Right lobe of liver (tissue), 6 donors: ENCODE measurements around the gene TAB3. TPM values are rescaled to one million over a fixed set of nuclear protein-coding genes. Genes with fewer than 3 reads are reported as not detected.
A peak's percentile ranks its signal among the peaks of the same experiment; 100 is the strongest.

Source experiments
- ATAC-seq, 4 donors: fragments of 200-7000 bp; cut with Tn5 transposase; one replicate each; pipeline ENCODE4 v1.9.1; 2020; ENCODE audit warnings: mild to moderate bottlenecking in 4 of 4, moderate library complexity in 4 of 4
- DNase-seq, 3 donors: peaks; one replicate each; pipeline ENCODE4 v3.0.0-alpha.2; 2020
- H3K27ac ChIP-seq, 3 donors: fragments of 200-600 bp; one replicate each; pipeline ENCODE4 v1.8.0; 2022
- H3K27me3 ChIP-seq, 2 donors: fragments of 200-600 bp; one replicate each; pipeline ENCODE4 v1.8.0; 2022
- H3K36me3 ChIP-seq, 4 donors: fragments of 200-600 bp; sonication (generic) in 1 of 4; one replicate each; pipeline versions ENCODE4 v1.5.1 to v1.8.0; 2017 to 2022; ENCODE audit warnings: control low read depth in 1 of 4
- H3K4me1 ChIP-seq, 4 donors: fragments of 200-600 bp; sonication (generic) in 1 of 4; one replicate each; pipeline versions ENCODE4 v1.5.1 to v1.8.0; 2017 to 2022; ENCODE audit warnings: control low read depth in 1 of 4
- H3K4me3 ChIP-seq, 3 donors: fragments of 200-600 bp; one replicate each; pipeline ENCODE4 v1.8.0; 2022
- H3K9me3 ChIP-seq, 4 donors: fragments of 200-600 bp; sonication (generic) in 1 of 4; one replicate each; pipeline versions ENCODE4 v1.5.1 to v1.8.0; 2017 to 2022; ENCODE audit warnings: control low read depth in 1 of 4
- CTCF ChIP-seq, 4 donors: fragments of 200-600 bp in 3 of 4; fragments of 450-650 bp in 1 of 4; IDR thresholded peaks; one replicate each; pipeline versions ENCODE4 v1.5.1 to v1.8.0; 2016 to 2022; ENCODE audit warnings: antibody characterized with exemption in 4 of 4, mild to moderate bottlenecking in 2 of 4
- POLR2A ChIP-seq: fragments of 450-650 bp; IDR thresholded peaks from one replicate; pipeline ENCODE4 v1.6.1; 2017; ENCODE audit warnings: antibody characterized with exemption, mild to moderate bottlenecking
- WGBS: methylation state at CpG from one replicate; pipeline ENCODE4 v1.1.6; 2018; ENCODE audit warnings: low coverage, low lambda C conversion rate; ENCODE audit not compliant: insufficient coverage; ENCODE audit errors: missing lambda C conversion rate; 5-methylcytosine and 5-hydroxymethylcytosine counted together
- intact Hi-C, 2 donors: fragments of 100-400 bp; cut with DNase I; formaldehyde crosslinking; loops; one replicate each; pipeline versions ENCODE4 v1.11.2 to v1.14.1; 2022
- long read RNA-seq: library from polyadenylated mRNA; unstranded; transcript quantifications from one replicate; pipeline ENCODE4 v2.0.0, GENCODE V29; 2019
- total RNA-seq, 6 experiments: library from RNA; depleted of rRNA in 2 of 6; stranded (reverse); fragments of >200 nt in 2 of 6; fragmentation: NEBNext Ultra II Directional in 3 of 6; extraction: Animal tissue kit (Norgen Biotek cat#: 25700) in 3 of 6; gene quantifications; one replicate each; pipeline versions ENCODE4 v1.1.0 to v1.2.4, GENCODE V29; 2016 to 2023
- donor health status: DM: no; HTN: yes; CAD: no.
- donor health status: DM: no; HTN: no; CAD: no.
- donor health status: DM: no; HTN: no; CAD: no.
- donor health status: DM: no; HTN: yes; CAD: no.
- donor health status: DM: no; HTN: yes; CAD: no.

The TAB3 gene
- total RNA-seq = 10 to 100 TPM; 17.1 to 38.6 (median 23.6) TPM
- long read RNA-seq, partial matches to known transcripts = 1 of 1 reads
- long read RNA-seq, other reads (novel, unspliced or antisense) = 0 of 1 reads

- intact Hi-C loops = no loop called here
- ATAC-seq = peak; percentile 89 to 95 (median 92)
- WGBS = 16% methylated on average over 14 of the region's 62 CpGs
- Histone ChIP-seq H3K9me3 (no peaks in the 10 kb centered on the region), H3K27ac (peak within 1 kb of the TSS; percentile 78 to 85 (median 79)), H3K4me1 (no peaks in the 10 kb centered on the region), H3K27me3 (no peaks in the 10 kb centered on the region), H3K36me3 (no peaks in the 10 kb centered on the region), H3K4me3 (peak within 1 kb of the TSS; percentile 60 to 70 (median 68))
- TF ChIP-seq CTCF (IDR thresholded peaks at IDR 0.05) (no peak), POLR2A (peak; percentile 46)
- peak; percentile 93 to 96 (median 94) for DNase-seq
These were observed at the start of gene TAB3 for GRCh38 chrX:30889147-30890140. TAB3 (minus strand) TSS chrX:30889254; CDS start chrX:30859588, 29,666 bp downstream.

- Histone ChIP-seq H3K27me3 (no peaks in the 10 kb centered on the region), H3K4me3 (no peak overlapping the region), H3K27ac (no peak overlapping the region), H3K9me3 (no peaks in the 10 kb centered on the region), H3K4me1 (no peaks in the 10 kb centered on the region), H3K36me3 (no peaks in the 10 kb centered on the region)
- intact Hi-C loops = no loop called here
- no peak for TF ChIP-seq POLR2A
- no peak for TF ChIP-seq CTCF (IDR thresholded peaks at IDR 0.05)
- DNase-seq (no peak), ATAC-seq (no peak)
- WGBS = 51% methylated on average over 5 of the region's 5 CpGs
These were observed 49.2 kb upstream of the TAB3 start for GRCh38 chrX:30938295-30938694.

- no peaks in the 10 kb centered on the region for H3K27me3 ChIP-seq
- H3K4me3 ChIP-seq = no peak overlapping the region
- ATAC-seq (peak; percentile 92 to 97 (median 95)), DNase-seq (peak; percentile 32 to 58 (median 54))
- H3K36me3 ChIP-seq = no peaks in the 10 kb centered on the region
- intact Hi-C loops = no loop called here
- TF ChIP-seq CTCF (IDR thresholded peaks at IDR 0.05) (peak; percentile 37 to 53 (median 45)), POLR2A (no peak)
- no peaks in the 10 kb centered on the region for H3K4me1 ChIP-seq
- 34% methylated on average over 2 of the region's 2 CpGs for WGBS
- no peak overlapping the region for H3K27ac ChIP-seq
- H3K9me3 ChIP-seq = no peaks in the 10 kb centered on the region
These were observed 46.9 kb upstream of the TAB3 start for GRCh38 chrX:30935985-30936384.

- TF ChIP-seq POLR2A (no peak), CTCF (IDR thresholded peaks at IDR 0.05) (no peak)
- Histone ChIP-seq H3K27ac (no peak overlapping the region), H3K9me3 (no peaks in the 10 kb centered on the region), H3K27me3 (no peaks in the 10 kb centered on the region), H3K36me3 (no peaks in the 10 kb centered on the region), H3K4me3 (no peak overlapping the region), H3K4me1 (peaks cover 0 to 6% (median 0%) of the 10 kb centered on the region in 4 donors)
- DNase-seq (no peak), ATAC-seq (no peak)
- WGBS = 38% methylated on average over 1 of the region's 1 CpG
- intact Hi-C loops = no loop called here
These were observed 42.9 kb upstream of the TAB3 start for GRCh38 chrX:30931920-30932319.
